Measurements from ENCODE around the gene SECTM1.
"Not testable (repeated sequence)": the region's sequence is repeated elsewhere in the genome, so short reads cannot be mapped to it uniquely, and the experiment has no call there.

The SECTM1 gene

GRCh38 chr17:82376042-82376730 lies 42.6 kb upstream of the SECTM1 start:
- TF ChIP-seq, protein P1, sequence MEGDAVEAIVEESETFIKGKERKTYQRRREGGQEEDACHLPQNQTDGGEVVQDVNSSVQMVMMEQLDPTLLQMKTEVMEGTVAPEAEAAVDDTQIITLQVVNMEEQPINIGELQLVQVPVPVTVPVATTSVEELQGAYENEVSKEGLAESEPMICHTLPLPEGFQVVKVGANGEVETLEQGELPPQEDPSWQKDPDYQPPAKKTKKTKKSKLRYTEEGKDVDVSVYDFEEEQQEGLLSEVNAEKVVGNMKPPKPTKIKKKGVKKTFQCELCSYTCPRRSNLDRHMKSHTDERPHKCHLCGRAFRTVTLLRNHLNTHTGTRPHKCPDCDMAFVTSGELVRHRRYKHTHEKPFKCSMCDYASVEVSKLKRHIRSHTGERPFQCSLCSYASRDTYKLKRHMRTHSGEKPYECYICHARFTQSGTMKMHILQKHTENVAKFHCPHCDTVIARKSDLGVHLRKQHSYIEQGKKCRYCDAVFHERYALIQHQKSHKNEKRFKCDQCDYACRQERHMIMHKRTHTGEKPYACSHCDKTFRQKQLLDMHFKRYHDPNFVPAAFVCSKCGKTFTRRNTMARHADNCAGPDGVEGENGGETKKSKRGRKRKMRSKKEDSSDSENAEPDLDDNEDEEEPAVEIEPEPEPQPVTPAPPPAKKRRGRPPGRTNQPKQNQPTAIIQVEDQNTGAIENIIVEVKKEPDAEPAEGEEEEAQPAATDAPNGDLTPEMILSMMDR (IDR thresholded peaks at IDR 0.05), result no peak
- Histone ChIP-seq H3K27ac (no peak overlapping the region), H3K4me3 (no peak overlapping the region)
- no peak for DNase-seq (ENCODE audit: low spot score)

DNA sequence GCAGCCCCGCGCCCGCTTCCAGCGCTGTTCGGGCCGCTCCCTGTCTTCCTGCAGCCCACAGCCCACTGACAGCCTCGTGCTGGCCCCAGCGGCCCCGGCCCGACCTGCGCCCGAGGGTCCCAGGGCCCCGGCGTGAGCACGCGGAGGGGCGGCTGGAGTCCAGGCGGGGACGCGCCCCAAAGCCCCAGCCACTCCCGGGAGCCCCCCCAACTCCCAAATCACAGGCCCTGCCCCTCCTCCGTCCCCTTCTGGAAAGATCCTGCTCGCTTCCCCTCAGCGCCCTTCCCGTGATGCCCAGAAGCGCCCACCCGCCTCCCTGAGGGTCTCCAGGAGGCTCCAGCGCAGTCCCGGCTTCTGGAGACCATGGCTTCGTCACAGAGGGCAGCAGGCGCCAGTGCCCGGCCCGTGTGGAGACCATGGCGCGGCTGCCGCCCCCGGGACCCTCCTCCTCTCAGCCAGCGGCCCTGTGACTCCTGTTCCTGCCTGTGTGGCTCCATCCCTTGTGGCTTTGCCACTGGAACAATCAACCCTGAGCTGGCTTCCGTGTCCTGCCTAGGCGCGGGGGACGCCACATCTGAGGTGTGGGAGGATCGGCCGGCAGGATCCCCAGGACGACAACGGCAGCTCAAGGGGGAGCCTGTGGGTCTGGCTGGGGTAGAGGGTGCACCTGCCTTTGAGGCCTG lies 41.9 kb upstream of the SECTM1 start:
- no peak for DNase-seq (ENCODE audit: low spot score)
- TF ChIP-seq, protein P1 (IDR thresholded peaks at IDR 0.05), result no peak
- no peak overlapping the region for H3K4me3 ChIP-seq
- H3K27ac ChIP-seq, result no peak overlapping the region

- DNase-seq (ENCODE audit: low spot score), result no peak
- no peak overlapping the region for H3K27ac ChIP-seq
- no peak overlapping the region for H3K4me3 ChIP-seq
- TF ChIP-seq, protein P1 (IDR thresholded peaks at IDR 0.05), result no peak
Measured at GRCh38 chr17:82374626-82375331, 41.2 kb upstream of the SECTM1 start.

DNA sequence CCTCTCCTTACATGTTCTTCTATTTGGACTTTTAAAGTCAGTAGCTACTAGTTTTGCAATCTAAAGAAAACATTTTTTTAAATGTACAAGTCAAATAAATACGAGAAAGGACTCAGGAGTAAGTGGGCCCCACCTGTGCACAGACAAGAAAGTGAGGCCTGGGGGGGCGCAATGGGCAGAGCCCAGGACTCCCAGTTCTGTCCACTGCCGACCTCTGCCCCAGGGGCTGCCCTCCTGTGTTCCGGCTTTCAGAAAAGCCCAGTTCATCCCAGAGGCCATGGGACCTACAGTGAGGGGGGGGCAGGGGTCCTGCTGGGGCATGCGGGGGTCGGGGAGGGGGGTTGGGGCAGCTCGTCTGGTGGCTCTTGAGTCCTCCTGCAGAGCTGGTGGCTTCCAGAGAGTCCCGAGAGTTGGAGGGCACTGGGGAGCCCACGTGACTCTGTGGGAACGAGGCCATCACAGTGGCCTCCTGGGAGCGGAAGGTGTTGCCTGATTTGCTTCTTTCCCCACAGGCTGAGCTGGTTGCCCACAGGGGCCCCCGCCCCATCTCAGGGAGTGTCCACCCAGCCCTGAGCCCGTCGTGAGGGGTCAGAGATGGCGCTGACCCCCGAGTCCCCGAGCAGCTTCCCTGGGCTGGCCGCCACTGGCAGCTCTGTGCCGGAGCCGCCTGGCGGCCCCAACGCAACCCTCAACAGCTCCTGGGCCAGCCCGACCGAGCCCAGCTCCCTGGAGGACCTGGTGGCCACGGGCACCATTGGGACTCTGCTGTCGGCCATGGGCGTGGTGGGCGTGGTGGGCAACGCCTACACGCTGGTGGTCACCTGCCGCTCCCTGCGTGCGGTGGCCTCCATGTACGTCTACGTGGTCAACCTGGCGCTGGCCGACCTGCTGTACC lies 40.4 kb upstream of the SECTM1 start:
- TF ChIP-seq, protein P1 (IDR thresholded peaks at IDR 0.05), result no peak
- DNase-seq (ENCODE audit: low spot score), result no peak
- Histone ChIP-seq H3K4me3 (no peak overlapping the region), H3K27ac (no peak overlapping the region)

GRCh38 chr17:82373072-82373452 lies 39.5 kb upstream of the SECTM1 start:
- not testable (repeated sequence) for DNase-seq (ENCODE audit: low spot score); H3K4me3 ChIP-seq; H3K27ac ChIP-seq

- DNase-seq (ENCODE audit: low spot score), result no peak
- TF ChIP-seq, protein P1 (IDR thresholded peaks at IDR 0.05), result no peak
- H3K27ac ChIP-seq, result no peak overlapping the region
- H3K4me3 ChIP-seq, result peak overlapping the region; percentile 64
Measured at GRCh38 chr17:82372249-82373071, 38.9 kb upstream of the SECTM1 start.

All from coronary artery (tissue), 2 donors.